NCI-H2081 treated with DMSO at 0.1 percent for 48 hours (cell line): ENCODE measurements around the gene PIN1.

Experiments
- DNase-seq: peaks from one replicate; lab custom pipeline; 2025; lab: John Stamatoyannopoulos, UW

PIN1 gene

DNA sequence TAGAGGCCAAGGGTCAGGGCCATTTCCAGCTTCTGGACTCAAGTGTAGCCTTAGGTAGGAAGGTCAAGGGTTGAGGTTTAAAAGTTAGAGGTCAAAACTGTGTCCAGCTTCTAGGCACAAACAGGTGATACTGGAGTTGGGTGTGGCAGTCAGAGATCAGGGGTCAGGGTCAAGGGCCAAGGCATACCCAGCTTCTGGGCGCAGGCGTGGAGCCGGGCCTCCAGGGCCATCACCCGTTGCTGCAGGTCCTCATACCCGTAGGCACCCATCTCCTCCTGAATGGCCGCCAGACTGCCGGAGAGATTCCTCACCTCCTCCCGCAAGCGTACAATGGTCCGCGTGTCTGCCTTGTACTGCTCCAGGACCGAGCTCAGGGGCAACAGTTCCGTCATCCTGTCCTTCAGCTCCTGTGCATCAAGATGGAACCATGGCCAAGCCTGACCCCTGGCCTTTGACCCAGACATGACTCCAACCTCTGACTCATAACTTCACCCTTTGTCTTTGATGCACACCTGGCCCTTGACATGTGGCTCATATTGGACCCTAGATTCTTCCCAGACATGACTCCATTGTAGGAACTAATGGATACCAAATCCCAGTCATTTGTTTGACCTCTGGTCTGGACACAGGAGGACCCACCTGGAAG, 22.1 kb downstream of the PIN1 start:
- DNase-seq = no peak

DNA sequence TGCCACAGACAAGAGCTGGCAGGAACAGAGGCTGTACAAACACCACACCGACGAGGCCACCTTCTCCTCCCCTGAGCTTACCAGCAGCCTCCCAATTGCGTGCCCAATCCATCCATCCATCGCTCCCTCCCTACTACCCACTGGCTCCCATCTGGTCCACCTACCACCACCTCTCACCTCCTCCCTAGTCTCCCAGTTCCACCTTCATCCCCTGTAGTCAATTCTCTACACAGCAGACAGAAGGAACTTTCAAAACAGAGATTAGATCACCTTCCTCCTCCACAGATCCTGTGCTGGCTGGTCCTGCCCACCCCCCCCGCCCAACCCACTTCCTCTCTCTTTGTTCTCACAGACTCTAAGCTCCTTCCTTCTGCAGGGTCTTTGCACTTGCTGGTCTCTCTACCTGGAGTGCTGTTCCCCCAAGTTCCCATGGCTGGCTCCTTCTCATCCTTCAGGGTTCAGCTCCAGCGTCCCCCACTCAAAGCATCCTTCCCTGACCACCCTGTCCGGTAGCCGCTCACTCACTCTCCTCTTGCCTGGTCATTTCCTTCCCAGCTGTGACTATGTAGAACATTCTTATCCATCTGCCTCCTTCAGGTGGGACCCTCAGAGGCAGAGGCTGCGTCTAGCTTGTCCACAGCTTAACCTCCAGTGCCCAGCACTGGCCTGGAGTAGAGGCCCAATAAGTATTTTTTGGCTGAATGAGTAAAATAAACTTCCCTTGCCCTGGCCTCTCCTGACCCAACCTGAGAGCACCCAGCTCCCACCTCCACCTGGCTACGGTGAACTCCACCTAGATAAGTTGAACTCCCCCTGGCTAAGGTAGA, 23.0 kb downstream of the PIN1 start:
- no peak for DNase-seq

DNA sequence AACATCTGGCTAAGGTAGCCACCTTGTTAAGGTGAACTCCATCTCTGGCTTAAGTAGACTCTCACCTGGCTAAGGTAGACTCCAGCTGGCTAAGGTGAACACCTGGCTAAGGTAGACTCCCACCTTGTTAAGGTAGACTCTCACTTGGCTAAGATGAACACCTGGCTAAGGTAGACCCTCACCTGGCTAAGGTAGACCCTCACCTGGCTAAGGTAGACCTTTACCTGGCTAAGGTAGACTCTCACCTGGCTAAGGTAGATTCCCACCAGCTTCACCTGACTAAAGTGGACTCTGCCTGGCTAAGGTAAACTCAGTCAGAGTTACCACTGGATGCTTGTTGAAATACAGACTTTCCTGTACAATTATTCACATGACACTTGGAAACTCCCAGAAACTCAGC, 23.6 kb downstream of the PIN1 start:
- DNase-seq = no peak

DNA sequence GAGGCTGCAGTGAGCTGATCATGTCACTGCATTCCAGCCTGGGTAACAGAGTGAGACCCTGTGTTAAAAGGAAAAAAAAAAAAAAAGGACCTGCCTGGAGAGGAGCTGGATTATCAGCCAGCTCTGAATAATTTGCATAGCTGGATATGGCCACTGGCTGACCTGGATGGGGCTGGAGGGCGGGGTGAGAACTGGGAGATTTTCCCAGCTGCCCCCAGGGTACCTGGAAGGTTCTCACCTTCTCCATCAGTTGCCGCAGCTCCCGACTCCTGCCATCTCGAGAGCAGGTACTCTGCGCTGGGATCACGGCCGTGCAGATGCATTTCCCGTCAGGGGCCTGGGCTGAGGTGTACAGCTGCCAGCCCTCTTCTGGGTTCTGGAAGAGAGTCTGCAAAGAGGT, 25.3 kb downstream of the PIN1 start:
- no peak for DNase-seq

DNA sequence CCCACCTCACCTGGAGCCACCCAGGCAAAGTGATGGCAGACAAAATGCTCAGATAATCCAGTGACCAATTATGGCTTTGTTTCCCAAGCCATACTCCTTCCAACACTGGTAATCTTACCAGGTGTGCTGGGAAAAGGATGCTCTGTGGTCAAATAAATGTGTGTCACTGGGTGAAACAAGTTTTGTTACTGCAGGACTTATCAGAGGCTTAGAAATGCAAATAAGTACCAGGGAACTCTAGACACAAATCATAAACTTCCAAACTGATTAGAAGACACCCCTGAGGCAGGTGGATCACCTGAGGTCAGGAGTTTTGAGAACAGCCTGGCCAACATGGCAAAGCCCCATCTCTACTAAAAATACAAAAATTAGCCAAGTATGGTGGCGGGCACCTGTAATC, 26.4 kb downstream of the PIN1 start:
- no peak for DNase-seq

DNA sequence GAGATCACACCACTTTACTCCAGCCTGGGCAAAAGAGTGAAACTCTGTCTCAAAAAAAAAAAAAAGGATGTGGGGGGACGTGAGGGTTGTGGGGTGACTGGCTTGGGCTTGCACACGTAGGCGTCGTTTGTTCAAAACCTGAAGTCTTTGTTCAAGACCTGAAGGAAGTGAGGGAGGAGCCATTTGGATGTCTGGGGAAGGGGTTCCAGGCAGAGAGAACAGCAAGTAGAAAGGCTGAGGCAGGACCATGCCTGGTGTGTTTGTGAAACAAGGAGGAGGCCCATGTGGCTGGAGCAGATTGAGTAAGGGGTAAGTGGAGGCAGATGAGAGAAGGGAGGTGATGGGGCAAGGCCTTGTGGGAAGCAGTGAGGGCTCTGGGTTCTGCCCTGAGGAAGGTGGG, 27.8 kb downstream of the PIN1 start:
- no peak for DNase-seq

DNA sequence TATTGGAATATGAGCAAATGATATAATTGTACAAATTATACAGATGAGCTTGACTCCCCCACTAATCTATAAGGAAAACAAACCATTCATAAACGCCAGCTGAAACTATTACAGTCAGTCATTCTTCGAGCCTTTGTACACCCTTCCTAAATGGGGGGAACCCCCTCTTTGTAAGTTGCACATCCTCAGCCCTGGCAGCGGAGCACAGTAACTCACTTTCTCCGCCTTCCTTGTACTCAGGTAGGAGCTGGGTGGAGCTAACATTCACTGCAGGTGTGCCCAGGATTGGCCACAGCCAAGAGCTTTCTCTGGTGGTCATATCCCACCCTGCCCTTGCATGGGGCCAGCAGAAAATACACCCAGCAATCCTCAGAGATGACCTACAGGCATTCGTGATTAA, 28.6 kb downstream of the PIN1 start:
- DNase-seq = no peak

DNA sequence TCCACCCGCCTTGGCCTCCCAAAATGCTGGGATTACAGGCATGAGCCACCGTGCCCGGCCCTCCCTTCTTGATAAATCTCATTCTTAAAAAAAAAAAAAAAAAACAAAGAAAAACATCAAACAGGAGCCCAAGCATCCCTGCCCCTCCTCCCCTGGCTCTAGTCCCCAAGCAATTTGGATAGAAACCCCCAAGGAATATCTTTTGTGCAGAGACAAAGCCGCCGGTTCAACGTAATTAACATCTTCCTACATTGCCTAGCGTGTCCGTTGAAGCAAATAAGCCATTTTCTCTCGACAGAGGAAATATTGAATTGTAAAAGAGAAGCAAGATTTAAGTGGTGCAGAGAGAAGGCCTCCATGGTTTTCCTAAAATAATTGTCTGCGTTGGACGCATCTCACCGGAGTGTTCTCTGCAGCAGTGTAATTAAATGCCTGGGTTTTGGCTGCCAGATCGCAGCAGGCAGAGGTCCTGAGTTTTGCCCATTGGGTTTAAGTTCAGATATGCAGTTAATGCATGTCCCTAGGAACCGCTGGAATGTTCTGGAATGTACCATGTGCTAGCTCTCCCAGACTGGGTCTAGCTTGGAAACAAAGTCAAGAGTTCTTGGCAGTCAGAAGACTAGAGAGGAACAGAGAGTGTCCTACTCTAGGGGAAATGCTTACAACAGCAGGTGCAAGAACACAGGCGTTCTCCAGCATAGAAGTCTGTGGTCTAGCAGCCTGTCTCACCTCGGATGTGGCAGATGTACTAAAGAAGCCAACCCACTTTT, 30.8 kb downstream of the PIN1 start:
- no peak for DNase-seq

DNA sequence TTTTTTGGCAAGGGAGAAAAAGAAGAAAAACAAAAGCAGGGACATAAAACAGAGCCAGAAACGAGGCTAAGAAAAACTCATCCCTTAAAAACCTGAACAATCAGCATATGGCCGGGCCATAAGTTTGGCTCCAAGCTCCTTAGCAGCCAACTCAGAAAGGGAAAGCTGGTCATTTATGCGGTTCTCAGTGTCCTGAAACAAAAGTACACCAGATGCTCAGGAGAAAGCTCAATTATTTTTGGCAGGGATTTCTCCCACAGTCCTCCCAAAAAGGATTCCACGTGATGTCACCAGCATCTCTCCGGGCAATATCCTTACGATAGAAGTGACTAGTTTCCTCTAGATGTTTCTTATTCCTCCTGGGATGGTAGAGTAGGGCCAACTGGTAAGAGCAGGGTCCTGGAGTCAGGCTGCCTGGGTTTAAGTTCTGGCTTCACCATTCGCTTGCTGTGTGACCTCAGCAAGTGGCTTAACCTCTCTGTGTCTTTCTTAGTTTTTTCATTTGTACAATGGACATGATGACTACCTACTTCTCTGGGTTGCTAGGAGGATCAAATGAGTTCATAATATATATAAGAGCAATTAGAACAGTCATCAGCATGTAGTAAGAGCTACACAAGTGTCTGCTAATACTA, 34.0 kb downstream of the PIN1 start:
- DNase-seq = no peak

DNA sequence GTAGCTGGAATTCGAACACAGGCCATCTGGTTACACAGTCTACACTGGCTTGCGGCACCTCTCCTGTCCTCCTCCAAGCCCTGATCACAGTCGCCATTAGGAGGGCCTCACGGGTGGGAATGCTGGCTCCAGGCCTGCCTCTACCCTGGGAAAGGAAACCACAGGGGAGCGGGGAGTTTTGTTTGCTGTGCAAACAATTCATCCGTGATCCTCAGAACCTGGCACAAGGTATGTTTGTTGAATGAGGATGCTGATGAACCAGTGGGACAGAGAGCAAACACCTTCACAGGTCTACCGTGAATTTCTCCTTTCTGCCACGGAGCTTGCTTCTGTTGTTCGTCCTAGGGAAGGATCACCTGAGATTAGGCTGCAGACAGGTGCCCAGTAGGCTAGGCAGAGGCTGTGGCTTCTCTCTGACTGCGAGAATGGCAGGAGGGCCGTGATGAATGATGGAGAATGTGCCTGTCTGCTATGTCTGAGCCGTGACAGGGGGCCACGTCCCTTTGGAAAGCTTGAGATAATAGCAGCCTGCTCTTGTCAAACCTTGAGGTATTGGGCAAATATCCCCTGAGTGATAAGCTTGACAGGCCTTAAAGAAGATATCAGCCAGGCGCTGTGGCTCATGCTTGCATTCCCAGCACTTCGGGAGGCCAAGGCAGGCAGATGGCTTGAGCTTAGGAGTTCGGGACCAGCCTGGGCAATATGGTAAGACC, 36.7 kb downstream of the PIN1 start:
- no peak for DNase-seq

DNA sequence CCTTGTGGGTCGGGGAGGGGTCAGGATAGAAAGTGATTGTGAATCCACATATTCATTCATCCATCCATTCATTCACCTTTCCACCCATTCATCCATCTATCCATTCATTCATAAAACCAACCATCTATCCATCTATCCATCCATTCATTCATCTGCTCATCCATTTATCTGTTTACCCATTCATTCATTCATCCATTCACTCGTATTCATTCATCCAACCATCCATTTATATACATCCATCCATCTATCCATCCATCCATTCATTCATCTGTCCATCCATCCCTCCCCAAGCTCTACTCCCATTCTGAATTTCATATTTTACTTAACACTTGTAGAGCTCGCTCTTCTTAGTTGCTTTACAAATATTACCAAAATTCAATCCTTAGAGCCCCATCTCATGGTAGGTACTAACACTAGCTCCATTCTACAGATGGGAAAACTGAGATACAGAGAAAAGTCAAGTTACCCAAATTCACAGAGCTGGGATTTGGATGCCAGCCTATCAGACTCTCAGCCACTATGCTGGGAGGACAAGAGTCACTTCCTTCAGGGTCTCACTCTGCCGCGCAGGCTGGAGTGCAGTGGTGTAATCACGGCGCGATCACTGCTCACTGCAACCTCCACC, 37.6 kb downstream of the PIN1 start:
- DNase-seq = no peak

DNA sequence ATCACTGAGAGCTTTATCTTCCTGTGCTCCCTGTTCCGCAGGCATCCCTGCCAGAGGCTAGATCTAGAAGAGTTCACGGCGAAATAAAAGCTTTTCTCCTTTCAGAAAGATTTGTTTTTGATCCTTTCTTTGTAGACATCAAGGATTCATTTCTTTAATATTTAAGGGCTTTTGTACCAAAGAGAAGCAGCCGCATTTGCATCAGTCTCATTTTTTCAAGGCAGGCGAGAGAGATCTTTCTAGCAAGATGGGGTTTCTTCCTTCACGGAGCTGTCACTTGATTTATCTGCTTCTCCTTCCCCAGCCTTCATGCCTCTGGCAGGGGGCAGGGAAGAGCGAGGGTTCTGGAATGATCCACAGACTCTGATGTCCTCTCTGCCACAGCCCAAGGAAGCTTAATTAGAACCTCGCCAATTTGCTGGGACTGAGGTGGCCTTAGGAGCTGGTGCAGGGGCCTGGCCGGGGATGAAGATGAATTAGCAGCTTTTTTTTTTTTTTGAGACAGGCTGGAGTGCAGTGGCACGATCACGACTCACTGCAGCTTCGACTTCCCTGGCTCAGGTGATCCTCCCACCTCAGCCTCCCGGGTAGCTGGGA, 40.0 kb downstream of the PIN1 start:
- no peak for DNase-seq

DNA sequence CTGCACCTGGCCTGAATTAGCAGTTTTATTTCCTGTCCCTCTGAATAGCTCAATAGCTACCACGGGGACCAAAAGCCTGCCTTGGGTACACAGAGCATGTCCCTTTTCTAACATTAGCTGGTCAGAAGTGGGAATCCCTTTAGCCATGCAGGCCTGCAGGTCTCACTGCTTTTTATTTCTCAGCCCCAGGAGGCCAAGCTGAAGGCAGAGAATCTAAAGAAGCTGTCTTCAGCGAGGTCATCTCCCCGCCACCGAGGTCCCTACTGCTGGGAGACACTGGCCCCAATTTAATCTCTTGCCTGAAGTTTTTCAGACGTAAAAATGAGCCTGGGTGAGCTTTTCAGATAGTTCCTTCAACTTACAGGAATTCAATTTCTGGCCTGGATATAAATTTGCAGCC, 40.7 kb downstream of the PIN1 start:
- DNase-seq = no peak

DNA sequence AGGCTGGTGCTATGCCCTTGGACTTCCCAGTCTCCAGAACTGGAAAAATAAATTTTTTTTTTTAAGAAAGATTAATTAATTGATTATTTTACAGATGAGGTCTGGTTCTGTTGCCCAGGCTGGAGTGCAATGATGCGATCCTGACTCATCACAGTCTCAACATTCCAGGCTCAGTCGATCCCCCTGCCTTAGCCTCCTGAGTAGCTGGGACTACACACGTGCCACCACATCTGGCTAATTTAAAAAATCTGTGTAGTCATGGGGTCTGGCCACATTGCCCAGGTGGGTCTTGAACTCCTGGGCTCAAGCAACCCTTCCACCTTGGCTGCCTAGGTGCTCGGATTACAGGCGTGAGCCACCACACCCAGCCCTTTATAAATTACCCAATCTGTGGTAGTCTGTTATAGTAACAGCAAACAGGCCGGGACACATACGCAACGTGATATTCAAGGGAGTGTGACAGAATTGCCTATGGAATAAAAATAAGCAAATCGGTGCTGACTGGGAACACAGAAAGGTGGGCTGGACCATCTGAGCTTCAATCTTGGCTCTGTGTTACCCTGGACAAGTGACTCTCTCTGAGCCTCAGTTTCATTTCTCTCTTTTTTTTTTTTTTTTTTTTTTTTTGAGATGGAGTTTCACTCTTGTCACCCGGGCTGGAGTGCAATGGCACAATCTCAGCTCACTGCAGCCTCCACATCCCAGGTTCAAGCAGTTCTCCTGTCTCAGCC, 42.8 kb downstream of the PIN1 start:
- no peak for DNase-seq

DNA sequence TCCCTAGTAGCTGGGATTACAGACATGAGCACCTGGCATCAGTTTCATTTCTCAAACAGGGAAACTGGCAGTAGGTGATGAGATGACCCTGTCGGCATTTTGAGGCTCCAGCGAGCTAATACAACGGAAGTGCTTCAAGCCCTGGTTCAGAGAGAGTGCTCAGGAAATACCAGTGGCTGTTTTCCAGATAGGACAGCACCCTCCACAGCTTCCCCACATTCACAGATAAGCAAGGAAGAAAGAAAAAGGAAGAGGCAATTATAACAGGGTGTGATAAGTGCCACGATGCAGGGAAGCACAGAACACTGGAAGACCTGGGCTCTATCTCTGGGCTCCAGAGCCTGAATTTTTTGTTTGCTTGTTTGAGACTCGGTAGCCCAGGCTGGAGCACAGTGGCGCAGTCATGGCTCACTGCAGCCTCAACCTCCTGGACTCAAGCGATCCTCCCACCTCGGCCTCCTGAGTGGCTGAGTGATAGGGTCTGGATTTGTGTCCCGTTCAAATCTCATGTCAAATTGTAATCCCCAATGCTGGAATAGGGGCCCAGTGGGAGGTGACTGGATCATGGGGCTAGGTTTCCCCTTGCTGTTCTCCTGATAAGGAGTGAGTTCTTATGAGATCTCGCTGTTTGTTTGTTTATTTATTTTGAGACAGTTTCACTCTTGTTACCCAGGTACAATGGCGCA, 43.5 kb downstream of the PIN1 start:
- DNase-seq = no peak

DNA sequence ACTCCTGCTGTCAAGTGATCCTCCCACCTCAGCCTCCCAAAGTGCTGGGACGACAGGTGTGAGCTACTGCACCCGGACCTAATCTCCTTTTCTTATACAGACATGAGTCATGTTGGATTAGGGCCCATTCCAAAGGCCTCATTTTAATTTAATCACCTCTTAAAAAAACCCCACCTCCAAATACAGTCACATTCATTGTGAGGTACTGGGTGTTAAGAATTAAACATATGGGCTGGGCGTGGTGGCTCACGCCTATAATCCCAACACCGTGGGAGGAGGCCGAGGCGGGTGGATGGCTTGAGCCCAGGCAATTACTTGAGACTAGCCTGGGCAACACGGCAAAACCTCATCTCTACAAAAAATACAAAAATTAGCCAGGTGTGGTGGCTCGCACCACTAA, 46.6 kb downstream of the PIN1 start:
- DNase-seq = no peak

DNA sequence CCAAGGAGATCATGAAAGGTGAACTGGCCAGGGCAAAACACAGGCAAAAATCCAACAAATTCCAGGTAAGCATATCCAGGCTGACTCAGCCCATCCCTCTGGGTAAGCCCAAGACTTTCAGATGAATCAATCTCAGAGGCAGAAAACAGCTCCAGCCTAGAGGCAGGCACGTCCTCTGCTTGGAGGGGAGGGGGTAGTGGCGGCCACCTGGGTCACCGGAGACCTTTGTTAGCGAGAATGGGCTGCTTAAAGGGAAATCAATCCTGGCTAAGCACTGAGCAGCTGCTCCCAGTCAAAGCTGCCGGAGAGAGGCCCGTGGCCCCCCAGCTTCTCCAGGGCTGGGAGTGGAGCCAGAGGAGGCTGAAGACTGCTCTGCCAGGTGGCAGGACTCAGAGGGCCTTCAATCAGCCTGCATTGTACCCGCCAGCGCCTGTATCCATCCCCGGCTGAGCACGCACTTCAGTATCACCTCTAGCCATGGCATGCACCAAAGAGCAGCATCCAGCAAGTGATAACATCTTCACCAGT, 48.2 kb downstream of the PIN1 start:
- DNase-seq = no peak

DNA sequence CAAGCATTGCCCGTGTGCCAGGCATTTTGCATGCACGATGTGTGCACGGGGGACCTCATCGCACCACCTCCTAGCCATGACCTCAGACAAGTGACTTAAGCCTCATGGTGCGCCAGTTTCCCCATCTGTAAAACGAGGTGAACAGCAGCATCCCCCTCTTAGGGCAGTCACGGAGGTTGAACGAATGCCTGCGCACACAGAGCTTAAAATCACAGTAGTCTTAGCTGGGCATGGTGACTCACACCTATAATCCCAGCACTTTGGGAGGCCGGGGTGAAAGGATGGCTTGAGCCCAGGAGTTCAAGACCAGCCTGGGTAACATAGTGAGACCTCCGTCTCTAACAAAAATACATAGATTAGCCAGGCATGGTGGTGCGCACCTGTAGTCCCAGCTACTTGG, 48.6 kb downstream of the PIN1 start:
- no peak for DNase-seq

DNA sequence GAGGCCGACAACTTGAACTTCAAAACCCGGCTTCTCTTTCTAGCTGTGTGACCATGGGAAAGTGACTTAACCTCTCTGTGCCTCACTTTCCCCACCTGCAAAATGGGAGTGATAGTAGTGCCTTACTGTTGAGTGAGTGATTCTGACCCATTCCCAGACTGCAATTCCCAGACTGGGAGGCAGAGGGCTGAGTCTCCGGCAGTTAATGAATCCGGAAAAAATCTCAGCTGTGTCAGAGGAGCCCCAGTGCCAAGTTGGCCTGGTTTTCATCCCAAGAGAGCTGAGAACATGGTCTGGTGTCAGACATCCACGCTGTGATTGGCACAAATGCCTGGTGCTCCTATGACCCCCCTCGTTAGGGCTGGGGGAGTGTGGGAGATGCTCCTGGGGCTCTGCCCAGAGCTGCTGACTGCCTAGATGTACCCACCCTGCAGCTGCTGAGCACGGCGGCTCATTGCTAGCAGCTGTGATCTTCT, 50.0 kb downstream of the PIN1 start:
- no peak for DNase-seq
